ENCODE data around the gene SELENOO. TPM values are rescaled to one million over a fixed set of nuclear protein-coding genes. Genes with fewer than 3 reads are reported as not detected.

Gene SELENOO
- total RNA-seq, 1 donor from 2014 or later: 24.7 TPM

- Mint-ChIP-seq H3K9me3 (ENCODE audit: low read depth) (no peaks in the 10 kb centered on the region), H3K4me1 (ENCODE audit: low read depth) (no peaks in the 10 kb centered on the region), H3K27ac (no peak overlapping the region), H3K27me3 (no peaks in the 10 kb centered on the region), H3K4me3 (ENCODE audit: low read depth) (no peak overlapping the region), H3K36me3 (ENCODE audit: insufficient read depth) (no peaks in the 10 kb centered on the region)
- no peak for DNase-seq (ENCODE audit: low spot score, unreplicated experiment)
- no peak for TF ChIP-seq CTCF (IDR thresholded peaks at IDR 0.05; ENCODE audit: unreplicated experiment)
Observed at GRCh38 chr22:50194037-50194805, 6.6 kb upstream of the SELENOO start.

- H3K4me3 Mint-ChIP-seq (ENCODE audit: low read depth): no peak overlapping the region
- no peak for TF ChIP-seq CTCF (IDR thresholded peaks at IDR 0.05; ENCODE audit: unreplicated experiment)
- H3K9me3 Mint-ChIP-seq (ENCODE audit: low read depth): no peaks in the 10 kb centered on the region
Observed at GRCh38 chr22:50196256-50196655, 4.6 kb upstream of the SELENOO start.

GRCh38 chr22:50197000-50197800 lies 3.6 kb upstream of the SELENOO start:
- H3K4me1 Mint-ChIP-seq (ENCODE audit: low read depth): peaks cover 4% of the 10 kb centered on the region
- H3K9me3 Mint-ChIP-seq (ENCODE audit: low read depth): no peaks in the 10 kb centered on the region
- TF ChIP-seq CTCF (IDR thresholded peaks at IDR 0.05; ENCODE audit: unreplicated experiment): no peak
- no peaks in the 10 kb centered on the region for H3K36me3 Mint-ChIP-seq (ENCODE audit: insufficient read depth)
- no peak overlapping the region for H3K4me3 Mint-ChIP-seq (ENCODE audit: low read depth)
- no peak for DNase-seq (ENCODE audit: low spot score, unreplicated experiment)
- H3K27ac Mint-ChIP-seq: no peak overlapping the region
- no peaks in the 10 kb centered on the region for H3K27me3 Mint-ChIP-seq

More at GRCh38 chr22:50196256-50196655, 4.6 kb upstream of the SELENOO start:
- H3K36me3 Mint-ChIP-seq (ENCODE audit: insufficient read depth): no peaks in the 10 kb centered on the region
- no peak for DNase-seq (ENCODE audit: low spot score, unreplicated experiment)
- H3K27ac Mint-ChIP-seq: no peak overlapping the region
- no peaks in the 10 kb centered on the region for H3K4me1 Mint-ChIP-seq (ENCODE audit: low read depth)
- no peaks in the 10 kb centered on the region for H3K27me3 Mint-ChIP-seq

- Mint-ChIP-seq H3K27me3 (no peaks in the 10 kb centered on the region), H3K27ac (no peak overlapping the region), H3K4me1 (ENCODE audit: low read depth) (peaks cover 8% of the 10 kb centered on the region), H3K9me3 (ENCODE audit: low read depth) (no peaks in the 10 kb centered on the region), H3K36me3 (ENCODE audit: insufficient read depth) (peaks cover 2% of the 10 kb centered on the region), H3K4me3 (ENCODE audit: low read depth) (no peak overlapping the region)
- DNase-seq (ENCODE audit: low spot score, unreplicated experiment): no peak
- TF ChIP-seq CTCF (IDR thresholded peaks at IDR 0.05; ENCODE audit: unreplicated experiment): no peak
Observed at GRCh38 chr22:50197856-50198623, 2.8 kb upstream of the SELENOO start.

GRCh38 chr22:50198624-50199017 lies 2.2 kb upstream of the SELENOO start:
- Mint-ChIP-seq H3K4me1 (ENCODE audit: low read depth) (peaks cover 8% of the 10 kb centered on the region), H3K27ac (no peak overlapping the region), H3K36me3 (ENCODE audit: insufficient read depth) (peaks cover 7% of the 10 kb centered on the region), H3K4me3 (ENCODE audit: low read depth) (no peak overlapping the region), H3K27me3 (no peaks in the 10 kb centered on the region), H3K9me3 (ENCODE audit: low read depth) (no peaks in the 10 kb centered on the region)
- no peak for DNase-seq (ENCODE audit: low spot score, unreplicated experiment)
- TF ChIP-seq CTCF (IDR thresholded peaks at IDR 0.05; ENCODE audit: unreplicated experiment): no peak

Data from progenitor cell of endocrine pancreas (in vitro differentiated cells).